Natural killer cell (primary cell): ENCODE results near the gene GYG2. TPM values are rescaled to one million over a fixed set of nuclear protein-coding genes. Genes with fewer than 3 reads are reported as not detected.

ENCODE experiments used
- ATAC-seq, 3 donors: fragments of 150-1000 bp in 2 of 3; fragments of 200-7000 bp in 1 of 3; cut with Tn5 transposase; 1 replicate in 1 of 3; 2 replicates in 2 of 3; pipeline ENCODE4 v1.10.0; 2021; ENCODE audit warnings: mild to moderate bottlenecking in 2 of 3, moderate library complexity in 2 of 3
- DNase-seq, 2 donors: peaks; one replicate each; pipeline versions ENCODE4 v3.0.0 to v3.0.0-alpha.2; 2013 to 2021; ENCODE audit warnings: mixed read lengths in 1 of 2
- H3K27ac ChIP-seq: one replicate; pipeline ENCODE4 v1.5.1; 2013; ENCODE audit warnings: mild to moderate bottlenecking, low read length
- H3K27me3 ChIP-seq: one replicate; pipeline ENCODE4 v1.6.1; 2013; ENCODE audit warnings: low read length; ENCODE audit not compliant: control insufficient read depth, insufficient read depth
- H3K36me3 ChIP-seq: one replicate; pipeline ENCODE4 v1.6.1; 2013; ENCODE audit warnings: low read length; ENCODE audit not compliant: control insufficient read depth, insufficient read depth
- H3K4me1 ChIP-seq: one replicate; pipeline ENCODE4 v1.6.1; 2013; ENCODE audit warnings: low read length; ENCODE audit not compliant: control insufficient read depth, insufficient read depth
- H3K4me3 ChIP-seq: one replicate; pipeline ENCODE4 v1.5.1; 2013; ENCODE audit warnings: low read length
- H3K9me3 ChIP-seq: one replicate; pipeline ENCODE4 v1.6.1; 2013; ENCODE audit warnings: low read length; ENCODE audit not compliant: control insufficient read depth, insufficient read depth
- H3K27ac Mint-ChIP-seq, 2 donors: one replicate each; pipeline ENCODE4 v1.8.0; 2022; ENCODE audit warnings: mild to moderate bottlenecking in 2 of 2, mixed read lengths in 2 of 2, moderate library complexity in 1 of 2
- H3K27me3 Mint-ChIP-seq, 2 donors: one replicate each; pipeline ENCODE4 v1.8.0; 2022; ENCODE audit warnings: low read depth in 2 of 2, mixed read lengths in 2 of 2
- H3K36me3 Mint-ChIP-seq: one replicate; pipeline ENCODE4 v1.8.0; 2022; ENCODE audit warnings: mixed read lengths
- H3K4me1 Mint-ChIP-seq, 2 donors: one replicate each; pipeline ENCODE4 v1.8.0; 2022; ENCODE audit warnings: mixed read lengths in 2 of 2
- H3K4me3 Mint-ChIP-seq: one replicate; pipeline ENCODE4 v1.8.0; 2022; ENCODE audit warnings: mild to moderate bottlenecking, moderate library complexity, mixed read lengths
- H3K9me3 Mint-ChIP-seq, 2 donors: one replicate each; pipeline ENCODE4 v1.8.0; 2022; ENCODE audit warnings: mixed read lengths in 2 of 2
- CTCF ChIP-seq: fragments of 200-600 bp; IDR thresholded peaks from one replicate; pipeline ENCODE4 v1.8.0; 2022; ENCODE audit warnings: antibody characterized with exemption
- WGBS: methylation state at CpG from one replicate; pipeline ENCODE4 v1.1.7; 2013; ENCODE audit warnings: missing lambda C conversion rate; ENCODE audit not compliant: insufficient coverage; 5-methylcytosine and 5-hydroxymethylcytosine counted together
- intact Hi-C: fragments of 100-400 bp; cut with micrococcal nuclease; formaldehyde crosslinking; loops from one replicate; pipeline ENCODE4 v1.14.2; 2022
- total RNA-seq, 4 donors: library from RNA; stranded (reverse); fragments of 120-200 nt in 1 of 4; gene quantifications; one replicate each; pipeline versions ENCODE4 v1.2.3 to v1.2.4, GENCODE V29; 2013 to 2022

Gene GYG2
- total RNA-seq, 3 donors from 2014 or later (not counting 1 experiment from before 2014, with no cell fraction given) = not detected

DNA sequence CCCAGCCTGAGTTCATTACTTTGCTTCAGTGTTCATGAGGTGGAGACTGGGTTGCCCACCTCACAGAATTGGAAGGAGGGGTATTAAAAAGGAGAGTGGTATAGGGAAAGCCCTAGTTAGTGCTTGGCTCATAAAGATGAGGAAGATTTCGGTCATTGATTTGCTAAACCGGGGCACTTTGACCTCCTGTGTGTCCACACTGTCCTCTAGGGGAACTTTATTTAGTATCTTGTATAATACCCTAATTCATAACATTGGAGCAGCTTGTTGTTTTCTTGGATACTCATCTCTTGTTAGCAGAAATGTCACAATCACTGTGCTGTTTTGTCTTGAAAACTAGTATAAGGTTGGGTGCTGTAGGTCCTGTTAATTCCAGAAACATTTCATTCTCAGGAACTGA lies 49.8 kb downstream of the GYG2 start:
- H3K4me1 Mint-ChIP-seq = no peaks in the 10 kb centered on the region
- H3K9me3 Mint-ChIP-seq = no peaks in the 10 kb centered on the region
- WGBS = 86% methylated on average over 1 of the region's 2 CpGs
- ATAC-seq (no peak), DNase-seq (no peak)
- no peak for TF ChIP-seq CTCF
- no peaks in the 10 kb centered on the region for H3K36me3 Mint-ChIP-seq
- Histone ChIP-seq H3K27me3 (no peaks in the 10 kb centered on the region), H3K27ac (no peak overlapping the region), H3K4me3 (no peak overlapping the region), H3K9me3 (no peaks in the 10 kb centered on the region), H3K36me3 (no peaks in the 10 kb centered on the region), H3K4me1 (no peaks in the 10 kb centered on the region)
- peaks cover 6 to 18% of the 10 kb centered on the region in 2 donors for H3K27me3 Mint-ChIP-seq
- intact Hi-C loops = loop anchor here (5.0 to 10.0 kb wide), 2 partner anchors 156 to 759 kb away; no protein-coding TSS in a partner anchor
- H3K4me3 Mint-ChIP-seq = no peak overlapping the region
- no peak overlapping the region for H3K27ac Mint-ChIP-seq

- no peak overlapping the region for H3K4me3 Mint-ChIP-seq
- Histone ChIP-seq H3K4me3 (no peak overlapping the region), H3K27ac (no peak overlapping the region), H3K36me3 (no peaks in the 10 kb centered on the region), H3K27me3 (no peaks in the 10 kb centered on the region), H3K4me1 (no peaks in the 10 kb centered on the region), H3K9me3 (no peaks in the 10 kb centered on the region)
- peaks cover 6 to 12% of the 10 kb centered on the region in 2 donors for H3K27me3 Mint-ChIP-seq
- WGBS = 94% methylated on average over 1 of the region's 1 CpG
- H3K27ac Mint-ChIP-seq = no peak overlapping the region
- intact Hi-C loops = loop anchor here (5.0 to 10.0 kb wide), 2 partner anchors 155 to 758 kb away; no protein-coding TSS in a partner anchor
- DNase-seq = no peak
- ATAC-seq = no peak
- no peaks in the 10 kb centered on the region for H3K36me3 Mint-ChIP-seq
- no peaks in the 10 kb centered on the region for H3K9me3 Mint-ChIP-seq
- H3K4me1 Mint-ChIP-seq = no peaks in the 10 kb centered on the region
- no peak for TF ChIP-seq CTCF
Observed at GRCh38 chrX:2879670-2880069, 50.9 kb downstream of the GYG2 start.

DNA sequence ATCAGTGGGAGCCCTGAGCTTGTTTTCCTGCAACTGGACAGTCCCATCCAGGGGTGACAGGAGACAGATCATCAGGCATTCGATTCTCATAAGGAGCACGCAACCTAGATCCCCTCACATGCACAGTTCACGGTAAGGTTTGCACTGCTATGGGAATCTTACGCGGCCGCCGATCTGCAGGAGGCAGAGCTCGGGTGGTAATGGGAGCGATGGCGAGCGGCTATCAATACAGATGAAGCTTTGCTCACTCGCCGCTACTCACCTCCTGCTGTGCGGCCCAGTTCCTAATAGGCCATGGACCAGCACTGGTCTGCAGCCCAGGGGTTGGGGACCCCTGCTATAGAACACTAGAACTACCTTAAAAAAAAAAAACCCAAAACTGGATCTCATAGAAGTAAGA lies 55.0 kb downstream of the GYG2 start:
- no peak for TF ChIP-seq CTCF
- DNase-seq = no peak
- no peaks in the 10 kb centered on the region for H3K4me1 ChIP-seq
- no peaks in the 10 kb centered on the region for H3K27me3 ChIP-seq
- H3K36me3 Mint-ChIP-seq = no peaks in the 10 kb centered on the region
- WGBS = 95% methylated on average over 14 of the region's 14 CpGs
- peaks cover 6% of the 10 kb centered on the region in 2 donors for H3K27me3 Mint-ChIP-seq
- H3K4me1 Mint-ChIP-seq = peaks cover 1 to 4% of the 10 kb centered on the region in 2 donors
- no peaks in the 10 kb centered on the region for H3K36me3 ChIP-seq
- no peaks in the 10 kb centered on the region for H3K9me3 Mint-ChIP-seq
- intact Hi-C loops = no loop called here
- no peaks in the 10 kb centered on the region for H3K9me3 ChIP-seq
- no peak overlapping the region for H3K27ac ChIP-seq
- no peak overlapping the region for H3K4me3 Mint-ChIP-seq
- no peak overlapping the region for H3K27ac Mint-ChIP-seq
- H3K4me3 ChIP-seq = no peak overlapping the region
- ATAC-seq = no peak

DNA sequence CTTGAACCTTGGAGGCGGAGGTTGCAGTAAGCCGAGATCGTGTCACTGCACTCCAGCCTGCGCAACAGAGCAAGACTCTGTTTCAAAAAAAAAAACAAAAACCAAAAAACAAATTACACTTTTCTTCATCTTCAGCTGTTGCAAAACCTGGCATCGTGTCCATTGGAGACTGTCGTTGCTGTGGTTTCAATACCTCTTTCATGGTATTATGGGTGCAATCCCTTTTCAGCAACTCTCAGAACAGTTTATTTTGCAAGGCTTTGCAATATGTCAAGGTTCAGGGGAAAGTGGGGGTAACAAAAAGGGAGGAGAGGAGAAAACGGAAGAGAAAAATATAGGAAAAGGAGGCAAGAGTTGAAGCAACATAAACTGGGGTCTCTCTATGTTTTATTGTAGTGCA lies 59.6 kb downstream of the GYG2 start:
- 90% methylated on average over 6 of the region's 7 CpGs for WGBS
- DNase-seq (no peak), ATAC-seq (no peak)
- H3K4me1 Mint-ChIP-seq = peaks cover 21 to 23% of the 10 kb centered on the region in 2 donors
- H3K36me3 Mint-ChIP-seq = no peaks in the 10 kb centered on the region
- H3K27ac Mint-ChIP-seq = peak overlapping the region in 1 of 2 donors; percentile 79
- Histone ChIP-seq H3K27ac (no peak overlapping the region), H3K4me1 (peaks cover 5% of the 10 kb centered on the region), H3K9me3 (no peaks in the 10 kb centered on the region), H3K27me3 (no peaks in the 10 kb centered on the region), H3K4me3 (no peak overlapping the region), H3K36me3 (no peaks in the 10 kb centered on the region)
- no peak for TF ChIP-seq CTCF
- H3K9me3 Mint-ChIP-seq = no peaks in the 10 kb centered on the region
- intact Hi-C loops = no loop called here
- no peaks in the 10 kb centered on the region for H3K27me3 Mint-ChIP-seq
- peak overlapping the region; percentile 91 for H3K4me3 Mint-ChIP-seq
